T-helper 17 cell (primary cell): ENCODE results near the gene UBE2D1. TPM values are rescaled to one million over a fixed set of nuclear protein-coding genes. Genes with fewer than 3 reads are reported as not detected.

Source experiments
- ATAC-seq: fragments of 150-1000 bp; cut with Tn5 transposase; 2 replicates; pipeline ENCODE4 v1.10.0; 2021; ENCODE audit warnings: mild to moderate bottlenecking, moderate library complexity
- DNase-seq, 3 donors: peaks; one replicate each; pipeline versions ENCODE4 v3.0.0 to v3.0.0-alpha.2; 2020 to 2021
- H3K9me3 ChIP-seq: one replicate; pipeline ENCODE4 v1.7.0; 2013; ENCODE audit warnings: low read length, mild to moderate bottlenecking; ENCODE audit not compliant: control insufficient read depth, poor library complexity, severe bottlenecking
- H3K27ac Mint-ChIP-seq: one replicate; pipeline ENCODE4 v1.8.0; 2022; ENCODE audit warnings: mild to moderate bottlenecking, moderate library complexity, mixed read lengths
- H3K27me3 Mint-ChIP-seq: one replicate; pipeline ENCODE4 v1.8.0; 2022; ENCODE audit warnings: mixed read lengths
- H3K36me3 Mint-ChIP-seq: one replicate; pipeline ENCODE4 v1.8.0; 2022; ENCODE audit warnings: low read depth, mixed read lengths
- H3K4me1 Mint-ChIP-seq: one replicate; pipeline ENCODE4 v1.8.0; 2022; ENCODE audit warnings: mild to moderate bottlenecking, mixed read lengths
- H3K4me3 Mint-ChIP-seq: one replicate; pipeline ENCODE4 v1.8.0; 2022; ENCODE audit warnings: mild to moderate bottlenecking, moderate library complexity, mixed read lengths
- total RNA-seq, 4 donors: library from RNA in 2 of 4; stranded (reverse) in 2 of 4; gene quantifications; one replicate each; pipeline ENCODE4 v1.2.3 and lab custom pipeline; 2022 to 2026

UBE2D1 gene
- total RNA-seq, 2 donors from 2014 or later, result 10.5 to 14.6 TPM

DNA sequence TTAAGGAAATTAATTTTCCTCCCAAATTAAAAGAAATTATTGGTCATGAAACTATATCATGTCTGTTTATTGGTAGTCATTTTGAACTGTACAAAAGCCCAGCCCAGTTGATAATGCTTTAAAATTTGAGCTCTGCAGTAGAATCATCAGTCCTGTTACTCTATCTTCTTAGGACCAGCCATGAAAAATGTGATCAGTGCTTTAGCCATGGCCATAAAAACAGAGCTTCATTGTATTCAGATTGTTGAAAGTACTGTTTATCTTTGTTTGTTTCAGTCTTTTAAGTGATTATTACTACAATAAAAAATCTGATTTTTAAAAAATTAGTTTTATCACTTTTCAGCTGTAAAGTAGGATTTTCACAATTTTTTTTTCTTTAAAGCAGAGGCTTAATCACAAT, 36.7 kb downstream of the UBE2D1 start:
- peak overlapping the region; percentile 43 for H3K27ac Mint-ChIP-seq
- no peak overlapping the region for H3K4me3 Mint-ChIP-seq
- no peaks in the 10 kb centered on the region for H3K36me3 Mint-ChIP-seq
- no peaks in the 10 kb centered on the region for H3K9me3 ChIP-seq
- no peak for ATAC-seq
- no peaks in the 10 kb centered on the region for H3K4me1 Mint-ChIP-seq
- no peaks in the 10 kb centered on the region for H3K27me3 Mint-ChIP-seq
- no peak for DNase-seq

DNA sequence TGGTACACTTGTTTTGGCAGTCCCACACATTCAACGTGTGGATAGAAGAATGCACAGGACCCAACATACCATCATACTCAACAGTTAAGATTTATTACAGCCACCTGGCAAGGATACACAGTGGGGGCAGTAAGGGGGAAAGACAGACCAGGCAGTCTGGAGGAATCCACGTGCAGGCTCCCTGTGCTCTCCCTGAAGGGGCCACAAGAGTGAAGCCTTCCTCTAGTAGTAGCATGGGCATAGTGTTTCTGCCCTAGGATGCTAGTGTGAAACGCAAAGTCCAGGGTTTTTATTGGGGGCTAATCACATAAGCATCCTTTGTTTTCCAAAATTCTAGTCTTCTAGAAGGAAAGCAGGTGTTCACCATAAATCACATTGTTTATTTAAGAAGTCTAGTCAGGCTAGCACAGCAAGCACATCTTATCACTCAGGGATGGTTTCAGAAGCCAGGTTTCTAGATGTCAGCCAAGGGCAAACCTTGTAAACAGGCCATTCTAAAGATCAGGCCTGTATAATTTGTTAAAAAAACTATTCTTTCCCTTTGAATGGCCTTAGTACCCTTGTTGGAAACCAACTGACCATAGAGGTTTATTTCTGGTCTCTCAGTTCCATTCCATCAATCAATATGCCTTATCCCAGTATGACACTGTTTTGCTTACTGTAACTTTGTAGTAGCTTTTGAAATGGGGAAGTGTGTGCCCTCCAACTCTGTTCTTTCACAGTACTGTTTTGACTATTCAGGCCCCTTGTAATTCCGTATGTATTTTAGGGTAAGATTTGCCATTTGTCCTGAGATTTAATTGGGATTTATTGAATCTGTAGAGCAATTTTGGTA, 38.0 kb downstream of the UBE2D1 start:
- Mint-ChIP-seq H3K36me3 (no peaks in the 10 kb centered on the region), H3K4me3 (no peak overlapping the region), H3K27me3 (no peaks in the 10 kb centered on the region), H3K4me1 (no peaks in the 10 kb centered on the region), H3K27ac (no peak overlapping the region)
- ATAC-seq, result no peak
- DNase-seq, result no peak
- H3K9me3 ChIP-seq, result no peaks in the 10 kb centered on the region

DNA sequence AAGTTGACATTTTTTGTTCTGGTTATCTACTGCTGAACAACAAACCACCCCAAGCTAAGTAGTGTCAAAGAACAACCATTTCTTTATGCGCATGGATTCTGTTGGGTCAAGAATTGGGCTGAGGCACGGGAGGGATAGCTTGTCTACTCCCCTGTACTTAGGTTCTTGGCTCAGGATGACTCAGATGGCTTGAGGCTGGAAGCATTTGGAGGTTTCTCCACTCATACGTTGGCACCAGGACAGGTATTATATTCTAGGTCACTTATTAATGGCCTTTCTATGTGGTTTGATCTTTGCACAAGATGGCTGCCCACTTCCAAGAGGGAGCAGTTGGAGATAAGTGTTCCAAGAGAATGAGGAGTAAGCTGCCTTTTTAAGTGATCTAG, 38.6 kb downstream of the UBE2D1 start:
- no peak overlapping the region for H3K27ac Mint-ChIP-seq
- no peaks in the 10 kb centered on the region for H3K9me3 ChIP-seq
- H3K27me3 Mint-ChIP-seq, result no peaks in the 10 kb centered on the region
- no peaks in the 10 kb centered on the region for H3K4me1 Mint-ChIP-seq
- no peak overlapping the region for H3K4me3 Mint-ChIP-seq
- no peak for ATAC-seq
- no peaks in the 10 kb centered on the region for H3K36me3 Mint-ChIP-seq
- DNase-seq, result no peak

DNA sequence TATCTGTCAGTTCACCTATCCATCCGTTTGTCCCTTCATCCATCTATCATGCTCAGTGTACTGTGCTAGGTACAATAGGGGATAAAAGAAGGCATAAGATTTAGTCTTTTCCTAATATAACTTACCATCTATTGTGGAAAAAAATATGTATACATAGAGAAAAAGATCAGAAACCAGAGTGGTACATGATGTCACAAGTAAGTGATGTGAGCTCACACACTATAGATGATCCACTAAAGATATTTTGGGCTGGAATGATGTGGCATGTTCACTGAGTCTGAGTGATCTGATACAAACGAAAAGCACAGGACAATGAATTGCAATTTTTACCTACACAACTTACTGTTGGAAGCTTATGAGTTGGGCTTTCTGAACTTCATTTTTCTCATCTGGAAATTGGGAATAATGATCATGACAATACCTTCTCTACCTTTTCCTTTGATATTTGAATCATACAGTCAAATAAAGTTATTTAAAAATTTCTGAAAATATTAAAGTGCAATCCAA, 47.7 kb downstream of the UBE2D1 start:
- no peaks in the 10 kb centered on the region for H3K9me3 ChIP-seq
- Mint-ChIP-seq H3K36me3 (no peaks in the 10 kb centered on the region), H3K4me1 (peaks cover 20% of the 10 kb centered on the region), H3K27ac (peak overlapping the region; percentile 96), H3K27me3 (no peaks in the 10 kb centered on the region), H3K4me3 (no peak overlapping the region)
- no peak for ATAC-seq
- DNase-seq, result no peak

DNA sequence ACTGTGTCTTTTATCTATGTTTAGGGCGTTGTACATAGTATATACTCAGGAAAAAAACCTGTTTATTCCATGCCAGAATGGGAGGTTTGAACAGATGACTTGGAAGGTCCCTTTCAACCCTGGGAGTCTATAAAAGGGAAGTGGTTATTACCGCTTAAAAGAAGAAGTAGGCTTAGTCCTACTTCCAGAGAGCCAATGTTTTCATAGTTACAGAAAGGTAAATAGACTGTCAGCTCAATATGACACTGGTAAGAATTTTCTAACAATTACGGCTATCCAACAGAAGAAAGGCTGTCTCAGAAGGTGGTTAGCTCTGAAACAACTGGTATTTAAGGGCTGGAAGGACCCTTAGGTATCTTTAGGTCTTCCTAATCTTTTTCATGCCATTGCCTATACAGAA, 49.3 kb downstream of the UBE2D1 start:
- ATAC-seq, result peak; percentile 76

DNA sequence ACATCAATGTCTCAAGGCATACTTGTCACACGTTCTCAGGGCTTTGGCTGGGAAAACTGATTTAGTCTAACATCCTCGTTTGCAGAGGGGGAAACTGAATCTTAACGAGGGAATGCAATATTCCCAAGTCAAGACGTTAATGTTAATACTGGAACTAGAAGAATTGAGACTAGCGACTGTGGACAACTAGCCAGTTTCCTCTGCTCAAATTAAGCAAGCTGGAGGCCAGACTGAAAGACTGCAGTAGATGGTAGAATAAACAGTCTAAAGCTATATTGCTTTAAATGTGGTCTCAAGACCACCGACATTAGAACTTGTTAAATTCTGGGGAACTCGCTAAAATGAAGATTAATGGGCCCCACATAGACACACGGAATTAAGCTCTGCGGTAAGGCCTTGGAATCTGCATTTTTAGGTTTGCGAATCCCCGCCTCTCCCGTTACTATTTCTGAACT, 49.8 kb downstream of the UBE2D1 start:
- Mint-ChIP-seq H3K27ac (peak overlapping the region; percentile 96), H3K4me1 (peaks cover 23% of the 10 kb centered on the region), H3K4me3 (peak overlapping the region; percentile 97), H3K27me3 (no peaks in the 10 kb centered on the region), H3K36me3 (peaks cover 2% of the 10 kb centered on the region)
- H3K9me3 ChIP-seq, result no peaks in the 10 kb centered on the region
- DNase-seq (no peak), ATAC-seq (peak; percentile 4)

More for the DNA sequence above, 49.3 kb downstream of the UBE2D1 start:
- no peaks in the 10 kb centered on the region for H3K9me3 ChIP-seq
- no peaks in the 10 kb centered on the region for H3K36me3 Mint-ChIP-seq
- no peaks in the 10 kb centered on the region for H3K27me3 Mint-ChIP-seq
- DNase-seq, result no peak
- H3K4me3 Mint-ChIP-seq, result peak overlapping the region; percentile 97
- H3K27ac Mint-ChIP-seq, result peak overlapping the region; percentile 96
- H3K4me1 Mint-ChIP-seq, result peaks cover 20% of the 10 kb centered on the region

DNA sequence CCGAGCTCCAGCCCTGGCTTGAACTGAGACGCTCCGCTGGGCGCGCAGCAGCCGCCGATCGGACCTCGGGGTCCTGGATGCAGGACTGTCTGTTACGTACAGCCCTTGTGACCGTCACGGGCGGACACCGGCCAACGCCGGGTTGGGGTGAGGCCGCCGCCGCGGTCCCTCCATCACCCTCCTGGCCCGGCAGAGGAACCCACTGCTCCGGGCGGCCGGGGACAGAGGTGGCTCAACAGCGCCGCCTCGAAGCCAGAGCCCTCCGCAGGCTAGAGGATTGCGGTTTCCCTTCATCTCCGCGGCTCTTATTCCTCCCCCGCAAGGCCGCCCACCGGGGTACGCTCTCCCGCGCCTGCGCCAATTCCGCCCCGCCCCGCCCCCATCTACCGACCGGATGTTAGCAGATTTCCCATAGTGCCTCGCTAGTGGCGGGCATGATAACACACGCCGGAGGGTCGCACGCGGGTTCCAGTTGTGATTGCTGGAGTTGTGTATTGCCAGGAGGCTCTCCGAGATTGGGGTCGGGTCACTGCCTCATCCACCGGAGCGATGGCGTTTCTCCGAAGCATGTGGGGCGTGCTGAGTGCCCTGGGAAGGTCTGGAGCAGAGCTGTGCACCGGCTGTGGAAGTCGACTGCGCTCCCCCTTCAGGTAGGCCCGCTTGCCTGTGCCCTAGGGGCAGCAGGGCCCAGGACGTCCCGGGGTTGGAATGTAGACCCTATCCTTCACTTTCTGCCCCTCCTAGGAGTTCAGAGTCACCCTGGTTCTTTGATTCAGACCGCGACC, 50.4 kb downstream of the UBE2D1 start, which contains the start of gene TFAM:
Gene TFAM (plus strand): TSS at position 412 of the 785 bp plus-strand sequence. CDS start 138 bp downstream, at position 550.
- Mint-ChIP-seq H3K27me3 (no peaks in the 10 kb centered on the region), H3K4me1 (peaks cover 27% of the 10 kb centered on the region), H3K36me3 (peaks cover 3% of the 10 kb centered on the region), H3K27ac (peak within 1 kb of the TSS; percentile 96), H3K4me3 (peak within 1 kb of the TSS; percentile 97)
- ATAC-seq (peak; percentile 82), DNase-seq (peak; percentile 88 to 96 (median 91))
- no peaks in the 10 kb centered on the region for H3K9me3 ChIP-seq

DNA sequence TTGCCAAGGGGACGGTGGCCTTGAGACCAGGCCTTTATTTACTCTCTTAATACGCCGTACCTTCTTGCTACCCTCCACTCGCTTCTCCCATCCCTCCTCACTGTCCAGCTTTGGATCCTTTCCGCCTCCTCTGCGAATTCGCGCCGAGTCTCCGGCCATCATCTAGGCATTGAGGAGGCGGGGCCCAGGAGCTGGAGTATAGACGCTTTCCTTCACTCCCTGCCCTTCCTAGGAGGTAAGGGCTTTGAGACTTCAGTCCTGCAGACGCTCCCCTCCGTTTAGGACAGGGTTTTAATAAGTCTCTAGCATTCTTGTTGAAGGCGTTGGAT, 50.9 kb downstream of the UBE2D1 start:
- ATAC-seq (no peak), DNase-seq (no peak)
- Mint-ChIP-seq H3K36me3 (peaks cover 4% of the 10 kb centered on the region), H3K4me1 (peaks cover 28% of the 10 kb centered on the region), H3K27me3 (no peaks in the 10 kb centered on the region), H3K27ac (peak overlapping the region; percentile 96), H3K4me3 (peak overlapping the region; percentile 97)
- H3K9me3 ChIP-seq, result no peaks in the 10 kb centered on the region

DNA sequence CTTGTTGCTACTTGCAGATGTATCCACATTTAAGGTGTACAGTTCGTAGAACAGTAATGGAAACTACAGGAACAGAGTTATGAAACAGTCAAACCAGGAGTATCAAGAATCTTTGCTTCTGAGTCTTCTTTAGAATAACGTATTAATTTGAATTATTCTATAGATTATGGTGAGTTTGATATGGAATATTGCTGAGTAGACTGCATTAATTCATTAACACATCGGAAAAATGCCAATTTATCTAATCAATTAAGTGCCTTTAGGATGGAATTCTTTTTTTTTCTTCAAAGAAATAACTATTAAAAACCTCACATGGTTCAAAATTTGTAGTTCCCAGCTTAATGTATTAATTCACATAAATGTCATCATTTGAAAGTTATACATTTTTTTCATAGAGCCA, 54.2 kb downstream of the UBE2D1 start:
- Mint-ChIP-seq H3K36me3 (peaks cover 8% of the 10 kb centered on the region), H3K27ac (no peak overlapping the region), H3K4me1 (peaks cover 34% of the 10 kb centered on the region), H3K27me3 (no peaks in the 10 kb centered on the region), H3K4me3 (no peak overlapping the region)
- no peaks in the 10 kb centered on the region for H3K9me3 ChIP-seq
- no peak for DNase-seq
- ATAC-seq, result no peak

DNA sequence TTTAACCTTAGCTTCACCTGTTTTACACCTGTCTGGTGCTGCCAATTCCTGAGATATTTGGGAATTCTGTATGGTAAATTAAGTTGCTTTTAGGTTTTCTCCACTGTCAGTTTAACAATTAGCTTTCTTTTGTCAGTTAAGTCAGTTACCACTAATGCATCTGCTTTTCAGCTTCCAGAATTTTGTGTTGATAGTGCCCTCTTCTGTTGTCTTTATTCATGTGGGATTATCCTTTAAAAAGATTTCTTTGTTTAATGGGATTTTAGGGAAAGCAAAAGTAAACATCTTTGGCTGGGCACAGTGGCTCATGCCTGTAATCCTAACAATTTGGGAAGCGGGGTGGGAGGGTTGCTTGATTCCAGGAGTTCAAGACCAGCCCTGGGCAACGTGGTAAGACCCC, 58.5 kb downstream of the UBE2D1 start:
- peak overlapping the region; percentile 11 for H3K27ac Mint-ChIP-seq
- no peak for ATAC-seq
- H3K4me3 Mint-ChIP-seq, result no peak overlapping the region
- peaks cover 22% of the 10 kb centered on the region for H3K4me1 Mint-ChIP-seq
- DNase-seq, result no peak
- H3K27me3 Mint-ChIP-seq, result no peaks in the 10 kb centered on the region
- no peaks in the 10 kb centered on the region for H3K9me3 ChIP-seq
- H3K36me3 Mint-ChIP-seq, result peaks cover 13% of the 10 kb centered on the region

DNA sequence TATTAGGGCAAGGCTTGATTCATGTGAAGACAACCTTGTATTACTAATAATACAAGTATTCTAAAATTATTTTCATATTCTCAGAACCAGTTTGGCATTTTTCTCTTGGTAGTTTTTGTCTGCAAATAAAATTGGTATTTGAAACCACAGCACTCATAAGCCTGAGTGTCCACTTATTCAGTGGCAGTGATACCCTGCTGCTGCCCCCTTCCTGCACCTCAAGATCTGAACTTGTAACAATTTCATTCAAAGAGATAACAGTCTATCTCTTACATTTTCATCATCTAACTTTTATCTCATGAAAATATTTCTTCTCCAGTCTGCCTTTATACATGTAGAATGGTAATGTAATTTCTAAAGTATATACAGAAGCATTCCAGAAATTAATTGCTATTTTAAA, 59.7 kb downstream of the UBE2D1 start:
- ATAC-seq, result no peak

DNA sequence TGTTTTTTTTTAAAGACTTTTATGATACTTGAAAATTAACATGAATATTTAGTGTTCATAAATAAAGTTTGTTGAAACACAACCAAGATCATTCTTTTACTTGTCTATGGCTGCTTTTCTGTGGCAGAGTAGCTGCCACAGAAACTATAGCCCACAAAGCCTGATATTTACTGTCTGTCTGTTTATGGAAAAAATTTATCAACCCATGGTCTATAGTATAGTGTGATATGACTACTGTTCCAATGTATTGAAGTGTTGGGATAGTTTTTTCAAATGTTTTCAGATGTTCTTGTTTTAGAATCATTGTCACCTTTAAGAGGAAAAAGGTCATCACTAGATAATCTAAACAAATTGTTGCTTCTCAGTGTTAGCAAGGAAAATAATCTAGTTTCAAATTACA, 61.3 kb downstream of the UBE2D1 start:
- Mint-ChIP-seq H3K4me1 (peaks cover 14% of the 10 kb centered on the region), H3K4me3 (no peak overlapping the region), H3K36me3 (peaks cover 9% of the 10 kb centered on the region), H3K27me3 (no peaks in the 10 kb centered on the region), H3K27ac (peak overlapping the region; percentile 19)
- DNase-seq (no peak), ATAC-seq (no peak)
- H3K9me3 ChIP-seq, result no peaks in the 10 kb centered on the region

More for the DNA sequence above, 59.7 kb downstream of the UBE2D1 start:
- no peak for DNase-seq
- Mint-ChIP-seq H3K4me1 (peaks cover 20% of the 10 kb centered on the region), H3K36me3 (peaks cover 11% of the 10 kb centered on the region), H3K27me3 (no peaks in the 10 kb centered on the region), H3K4me3 (no peak overlapping the region), H3K27ac (no peak overlapping the region)
- H3K9me3 ChIP-seq, result no peaks in the 10 kb centered on the region

DNA sequence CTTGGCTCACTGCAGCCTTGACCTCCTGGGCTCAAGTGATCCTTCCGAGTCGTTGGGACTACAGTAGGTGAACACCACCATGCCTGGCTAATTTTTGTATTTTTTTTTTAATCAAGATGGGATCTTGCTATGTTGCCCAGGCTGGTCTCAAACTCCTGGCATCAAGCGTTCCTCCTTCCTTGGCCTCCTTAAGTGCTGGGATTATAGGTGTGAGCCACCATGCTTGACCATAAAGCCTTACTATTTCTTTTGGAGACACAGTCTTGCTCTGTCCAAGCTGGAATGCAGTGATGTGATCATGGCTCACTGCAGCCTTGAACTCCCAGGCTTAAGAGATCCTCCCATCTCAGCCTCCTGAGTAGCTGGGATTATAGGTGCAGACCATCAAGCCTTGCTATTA, 63.0 kb downstream of the UBE2D1 start:
- H3K9me3 ChIP-seq, result no peaks in the 10 kb centered on the region
- Mint-ChIP-seq H3K4me3 (no peak overlapping the region), H3K27ac (no peak overlapping the region), H3K36me3 (peaks cover 5% of the 10 kb centered on the region), H3K27me3 (no peaks in the 10 kb centered on the region), H3K4me1 (peaks cover 2% of the 10 kb centered on the region)
- DNase-seq (no peak), ATAC-seq (no peak)
